H9 (cell line): Measurements from ENCODE around the gene FPGS. TPM values are rescaled to one million over a fixed set of nuclear protein-coding genes. Genes with fewer than 3 reads are reported as not detected.

Source experiments
- DNase-seq: peaks from one replicate; pipeline ENCODE4 v3.0.0-alpha.2; 2017
- H2AFZ ChIP-seq: one replicate; pipeline ENCODE4 v1.6.1; 2013; ENCODE audit warnings: mild to moderate bottlenecking, low read length, control low read depth, moderate library complexity
- H2AK5ac ChIP-seq: 2 replicates; pipeline ENCODE4 v1.6.1; 2013; ENCODE audit warnings: low read length, control low read depth, mixed read lengths; ENCODE audit not compliant: insufficient read length
- H2BK120ac ChIP-seq: one replicate; pipeline ENCODE4 v1.6.1; 2013; ENCODE audit warnings: low read depth, mild to moderate bottlenecking, low read length, control low read depth, inconsistent platforms; ENCODE audit not compliant: poor library complexity, severe bottlenecking
- H2BK12ac ChIP-seq: 2 replicates; pipeline ENCODE4 v1.6.1; 2013; ENCODE audit warnings: low read length, control low read depth, mixed read lengths, low read depth; ENCODE audit not compliant: insufficient read length
- H2BK15ac ChIP-seq: 2 replicates; pipeline ENCODE4 v1.6.1; 2013; ENCODE audit warnings: low read depth, low read length, control low read depth
- H2BK20ac ChIP-seq: one replicate; pipeline ENCODE4 v1.6.1; 2013; ENCODE audit warnings: low read depth, mild to moderate bottlenecking, low read length, control low read depth, inconsistent platforms; ENCODE audit not compliant: poor library complexity, severe bottlenecking
- H2BK5ac ChIP-seq: 2 replicates; pipeline ENCODE4 v1.6.1; 2013; ENCODE audit warnings: low read length, control low read depth, mixed read lengths; ENCODE audit not compliant: insufficient read length
- H3K14ac ChIP-seq: 2 replicates; pipeline ENCODE4 v1.6.1; 2013; ENCODE audit warnings: low read length, control low read depth; ENCODE audit not compliant: insufficient read depth
- H3K18ac ChIP-seq: 2 replicates; pipeline ENCODE4 v1.6.1; 2013; ENCODE audit warnings: low read depth, mild to moderate bottlenecking, mixed read lengths, low read length, control low read depth; ENCODE audit not compliant: insufficient read length
- H3K23ac ChIP-seq: 2 replicates; pipeline ENCODE4 v1.6.1; 2013; ENCODE audit warnings: low read length, control low read depth, mixed read lengths, low read depth; ENCODE audit not compliant: insufficient read length
- H3K23me2 ChIP-seq: 2 replicates; pipeline ENCODE4 v1.6.1; 2013; ENCODE audit warnings: low read depth, mild to moderate bottlenecking, mixed read lengths, low read length, control low read depth; ENCODE audit not compliant: insufficient read length, poor library complexity, severe bottlenecking
- H3K27ac ChIP-seq: 2 replicates; pipeline ENCODE4 v1.5.1; 2013; ENCODE audit warnings: low read length, control low read depth, mixed read lengths, low read depth; ENCODE audit not compliant: insufficient read length
- H3K27me3 ChIP-seq: 2 replicates; pipeline ENCODE4 v1.6.1; 2013; ENCODE audit warnings: low read length, control low read depth, inconsistent platforms; ENCODE audit not compliant: insufficient read depth
- H3K4ac ChIP-seq: 2 replicates; pipeline ENCODE4 v1.6.1; 2013; ENCODE audit warnings: low read depth, mild to moderate bottlenecking, control low read depth, inconsistent platforms, low read length, moderate library complexity
- H3K4me1 ChIP-seq: 2 replicates; pipeline ENCODE4 v1.6.1; 2013; ENCODE audit warnings: low read length, control low read depth, inconsistent platforms; ENCODE audit not compliant: insufficient read depth
- H3K4me2 ChIP-seq: 2 replicates; pipeline ENCODE4 v1.6.1; 2013; ENCODE audit warnings: low read length, control low read depth, mixed read lengths; ENCODE audit not compliant: insufficient read length, insufficient read depth
- H3K56ac ChIP-seq: 2 replicates; pipeline ENCODE4 v1.6.1; 2013; ENCODE audit warnings: low read depth, mild to moderate bottlenecking, mixed read lengths, low read length, control low read depth; ENCODE audit not compliant: insufficient read length
- H3K79me1 ChIP-seq: 2 replicates; pipeline ENCODE4 v1.6.1; 2013; ENCODE audit warnings: low read depth, mild to moderate bottlenecking, moderate library complexity, low read length, control low read depth, inconsistent platforms; ENCODE audit not compliant: insufficient read depth, poor library complexity, severe bottlenecking
- H3K79me2 ChIP-seq: 2 replicates; pipeline ENCODE4 v1.6.1; 2013; ENCODE audit warnings: low read length, control low read depth, inconsistent platforms; ENCODE audit not compliant: insufficient read depth
- H3K9ac ChIP-seq: 2 replicates; pipeline ENCODE4 v1.6.1; 2013; ENCODE audit warnings: low read length, control low read depth, mixed read lengths; ENCODE audit not compliant: insufficient read length; ENCODE audit errors: extremely low read depth
- H3K9me3 ChIP-seq: one replicate; pipeline ENCODE4 v1.6.1; 2013; ENCODE audit warnings: low read depth, low read length, inconsistent platforms; ENCODE audit not compliant: control insufficient read depth
- H3T11ph ChIP-seq: one replicate; pipeline ENCODE4 v1.6.1; 2013; ENCODE audit warnings: mild to moderate bottlenecking, low read length, control low read depth, inconsistent platforms
- H4K20me1 ChIP-seq: one replicate; pipeline ENCODE4 v1.6.1; 2013; ENCODE audit not compliant: control insufficient read depth, insufficient read length, insufficient read depth
- H4K5ac ChIP-seq: 2 replicates; pipeline ENCODE4 v1.6.1; 2013; ENCODE audit warnings: low read depth, mild to moderate bottlenecking, mixed read lengths, low read length, control low read depth; ENCODE audit not compliant: insufficient read length
- H4K8ac ChIP-seq: replicated peaks from 2 replicates; pipeline ENCODE4 v1.6.1; 2013; ENCODE audit warnings: low read length, control low read depth, mixed read lengths, low read depth; ENCODE audit not compliant: insufficient read length
- H4K91ac ChIP-seq: 2 replicates; pipeline ENCODE4 v1.6.1; 2013; ENCODE audit warnings: low read depth, mild to moderate bottlenecking, moderate library complexity, mixed read lengths, low read length, control low read depth; ENCODE audit not compliant: insufficient read length
- H3K27ac Mint-ChIP-seq, 3 experiments: 2 replicates in 2 of 3; 3 replicates in 1 of 3; pipeline ENCODE4 v1.8.0; 2020 to 2021; ENCODE audit warnings: mixed read lengths in 3 of 3, mild to moderate bottlenecking in 1 of 3, moderate library complexity in 1 of 3
- H3K27me3 Mint-ChIP-seq: 2 replicates; pipeline ENCODE4 v1.8.0; 2021; ENCODE audit warnings: low read depth, mild to moderate bottlenecking, moderate library complexity, mixed read lengths
- H3K36me3 Mint-ChIP-seq, 3 experiments: 2 replicates in 2 of 3; 3 replicates in 1 of 3; pipeline ENCODE4 v1.8.0; 2020 to 2021; ENCODE audit warnings: low read depth in 3 of 3, mixed read lengths in 3 of 3; ENCODE audit not compliant: insufficient read depth in 1 of 3
- H3K4me1 Mint-ChIP-seq, 2 experiments: 2 replicates each; pipeline ENCODE4 v1.8.0; 2020; ENCODE audit warnings: mixed read lengths in 2 of 2
- H3K4me3 Mint-ChIP-seq, 2 experiments: 2 replicates in 1 of 2; 3 replicates in 1 of 2; pipeline ENCODE4 v1.8.0; 2020 to 2021; ENCODE audit warnings: mild to moderate bottlenecking in 2 of 2, mixed read lengths in 2 of 2, moderate library complexity in 1 of 2
- H3K9me3 Mint-ChIP-seq, 2 experiments: 2 replicates in 1 of 2; 3 replicates in 1 of 2; pipeline ENCODE4 v1.8.0; 2020; ENCODE audit warnings: mild to moderate bottlenecking in 2 of 2, mixed read lengths in 2 of 2, moderate library complexity in 1 of 2
- CTCF ChIP-seq: fragments of 200-600 bp; sonication (generic); conservative IDR thresholded peaks from 3 replicates; pipeline ENCODE4 v1.8.0; 2021; ENCODE audit warnings: antibody characterized with exemption, mild to moderate bottlenecking
- WGBS: extraction: QIAGEN DNeasy Blood & Tissue Kit; methylation state at CpG from one replicate; pipeline ENCODE4 v1.1.7; 2013; ENCODE audit warnings: missing lambda C conversion rate, low lambda C conversion rate, mixed read lengths; ENCODE audit not compliant: insufficient read length; ENCODE audit errors: extremely low coverage; 5-methylcytosine and 5-hydroxymethylcytosine counted together
- total RNA-seq: library from RNA; stranded (reverse); gene quantifications from 2 replicates; pipeline ENCODE4 v1.2.1, GENCODE V29; 2021

The FPGS gene
- total RNA-seq, 1 experiment from 2014 or later: 68.4 TPM

- Histone ChIP-seq H4K20me1 (no peaks in the 10 kb centered on the region), H4K5ac (no peak overlapping the region), H2BK120ac (no peak overlapping the region), H3K9ac (no peak overlapping the region), H4K91ac (no peak overlapping the region), H2BK12ac (no peak overlapping the region), H2AK5ac (no peak overlapping the region), H2AFZ (no peak overlapping the region), H3K4me2 (no peak overlapping the region), H3K23ac (no peak overlapping the region), H3K79me1 (no peaks in the 10 kb centered on the region), H3K79me2 (no peaks in the 10 kb centered on the region), H3K9me3 (no peaks in the 10 kb centered on the region), H3K27me3 (no peaks in the 10 kb centered on the region), H4K8ac (no peak overlapping the region), H3K4me1 (no peaks in the 10 kb centered on the region; the same call in 1 of the 2 replicates), H3K14ac (no peak overlapping the region), H3K4ac (no peak overlapping the region), H3K18ac (no peak overlapping the region), H3T11ph (no peak overlapping the region), H2BK20ac (no peak overlapping the region), H3K23me2 (no peaks in the 10 kb centered on the region), H2BK5ac (no peak overlapping the region), H3K27ac (no peak overlapping the region), H3K56ac (no peak overlapping the region), H2BK15ac (no peak overlapping the region)
- no peak for TF ChIP-seq CTCF
- H3K4me1 Mint-ChIP-seq: peaks cover 0 to 13% of the 10 kb centered on the region in 2 experiments; a peak in 1 of 4 replicates
- H3K9me3 Mint-ChIP-seq: no peaks in the 10 kb centered on the region
- WGBS: 100% methylated on average over 1 of the region's 4 CpGs
- DNase-seq: no peak
- H3K36me3 Mint-ChIP-seq: no peaks in the 10 kb centered on the region
- no peak overlapping the region for H3K27ac Mint-ChIP-seq
- H3K27me3 Mint-ChIP-seq: no peaks in the 10 kb centered on the region
- H3K4me3 Mint-ChIP-seq: no peak overlapping the region
These were observed 34.7 kb downstream of the FPGS start for GRCh38 chr9:127837346-127837745.
